ENCODE measurements around the gene MNAT1. TPM values are rescaled to one million over a fixed set of nuclear protein-coding genes. Genes with fewer than 3 reads are reported as not detected.

Gene MNAT1
- total and polyA plus RNA-seq, 9 of the 15 experiments (the other 6 are each of a cell fraction or from before 2014, with no cell fraction given) = 37.8 to 83.3 (median 60.4) TPM

DNA sequence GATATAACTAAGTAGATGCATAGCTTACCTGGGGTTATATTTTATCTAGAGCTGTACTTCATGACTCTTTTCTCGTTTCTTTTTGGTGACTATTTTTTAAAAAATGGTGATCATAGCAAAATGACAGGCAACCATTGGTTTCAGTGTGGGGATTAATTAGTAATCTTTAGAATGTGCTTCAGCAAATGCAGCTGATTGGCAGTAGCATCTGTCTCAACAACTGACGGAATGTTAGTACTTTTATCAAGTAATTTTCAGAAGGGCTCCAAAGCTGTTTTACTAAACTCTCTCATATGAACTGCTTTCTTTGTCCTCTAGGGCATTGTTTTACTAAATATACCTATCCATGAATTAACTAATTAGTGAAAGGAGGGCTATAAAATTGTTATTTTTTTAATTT is 128.7 kb downstream of the MNAT1 start:
- no peaks in the 10 kb centered on the region for H3K9me1 ChIP-seq (ENCODE audit: control insufficient read depth, insufficient read depth, low read length)
- intact Hi-C loops (cut with micrococcal nuclease) = no loop called here
- H2AFZ ChIP-seq (ENCODE audit: low read depth, low read length) = no peak overlapping the region
- no peaks in the 10 kb centered on the region for H3K27me3 ChIP-seq (ENCODE audit: control insufficient read depth in 2 of 2, insufficient read depth in 2 of 2, low read length in 2 of 2)
- no peaks in the 10 kb centered on the region for H3K4me1 ChIP-seq (replicated peaks in 1 of 2; ENCODE audit: control insufficient read depth in 2 of 2, insufficient read depth in 2 of 2, low read length in 2 of 2)
- in situ Hi-C loops (cut with MboI) = no loop called here
- BruUV-seq (replicated peaks) = no TSS peak
- ATAC-seq = no peak
- no peaks in the 10 kb centered on the region for H3K79me2 ChIP-seq (ENCODE audit: control insufficient read depth, insufficient read depth, low read length)
- WGBS (ENCODE audit: insufficient coverage, low coverage, missing lambda C conversion rate) = 67% methylated on average over 2 of the region's 2 CpGs
- H3K27ac ChIP-seq (ENCODE audit: extremely low read depth, low read depth, low read length) = no peak overlapping the region
- no peak overlapping the region for H3K4me2 ChIP-seq (ENCODE audit: insufficient read depth, low read length)
- ChIA-PET POLR2A (no interaction called here), CTCF (ENCODE audit: low intra/inter-chr PET ratio) (no interaction called here)
- no peak overlapping the region for H3K9ac ChIP-seq (ENCODE audit: insufficient read depth in 1 of 2, low read depth in 2 of 2, low read length in 2 of 2)
- H3K4me3 ChIP-seq = no peak overlapping the region
- TF ChIP-seq, protein P1, sequence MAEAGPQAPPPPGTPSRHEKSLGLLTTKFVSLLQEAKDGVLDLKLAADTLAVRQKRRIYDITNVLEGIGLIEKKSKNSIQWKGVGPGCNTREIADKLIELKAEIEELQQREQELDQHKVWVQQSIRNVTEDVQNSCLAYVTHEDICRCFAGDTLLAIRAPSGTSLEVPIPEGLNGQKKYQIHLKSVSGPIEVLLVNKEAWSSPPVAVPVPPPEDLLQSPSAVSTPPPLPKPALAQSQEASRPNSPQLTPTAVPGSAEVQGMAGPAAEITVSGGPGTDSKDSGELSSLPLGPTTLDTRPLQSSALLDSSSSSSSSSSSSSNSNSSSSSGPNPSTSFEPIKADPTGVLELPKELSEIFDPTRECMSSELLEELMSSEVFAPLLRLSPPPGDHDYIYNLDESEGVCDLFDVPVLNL (CRISPR knock-in tag; IDR thresholded peaks at IDR 0.05; ENCODE audit: low read depth) = no peak
- TF ChIP-seq KDM4B (IDR thresholded peaks at IDR 0.05; ENCODE audit: borderline replicate concordance in 2 of 2, low read depth in 1 of 2) (no peak), SIN3A (IDR thresholded peaks at IDR 0.05; ENCODE audit: borderline replicate concordance in 2 of 2, control insufficient read depth in 1 of 2, low read depth in 2 of 2, low read length in 2 of 2) (no peak), ZNF134 (CRISPR knock-in tag; conservative IDR thresholded peaks at IDR 0.05) (no peak), KDM1A (IDR thresholded peaks at IDR 0.05) (no peak), U2AF2 (optimal IDR thresholded peaks at IDR 0.05; ENCODE audit: low read depth, low read length) (no peak), ARID1B (IDR thresholded peaks at IDR 0.05) (no peak), KAT2B (IDR thresholded peaks at IDR 0.05; ENCODE audit: low read depth, low read length) (no peak), ZNF263 (CRISPR knock-in tag; IDR thresholded peaks at IDR 0.05; ENCODE audit: borderline replicate concordance) (no peak), SMARCA4 (IDR thresholded peaks at IDR 0.05) (no peak), ARNT (IDR thresholded peaks at IDR 0.05) (no peak), RFX5 (IDR thresholded peaks at IDR 0.05; ENCODE audit: low read depth, low read length) (no peak), ZFP30 (CRISPR knock-in tag; IDR thresholded peaks at IDR 0.05; ENCODE audit: borderline replicate concordance) (no peak), CREBBP (IDR thresholded peaks at IDR 0.05; ENCODE audit: low read depth, low read length) (no peak), RAD51 (IDR thresholded peaks at IDR 0.05; ENCODE audit: borderline replicate concordance, low read depth) (no peak)
- TF ChIP-seq, protein P2, sequence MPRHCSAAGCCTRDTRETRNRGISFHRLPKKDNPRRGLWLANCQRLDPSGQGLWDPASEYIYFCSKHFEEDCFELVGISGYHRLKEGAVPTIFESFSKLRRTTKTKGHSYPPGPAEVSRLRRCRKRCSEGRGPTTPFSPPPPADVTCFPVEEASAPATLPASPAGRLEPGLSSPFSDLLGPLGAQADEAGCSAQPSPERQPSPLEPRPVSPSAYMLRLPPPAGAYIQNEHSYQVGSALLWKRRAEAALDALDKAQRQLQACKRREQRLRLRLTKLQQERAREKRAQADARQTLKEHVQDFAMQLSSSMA (CRISPR knock-in tag; IDR thresholded peaks at IDR 0.05) = no peak
- no peaks in the 10 kb centered on the region for H3K36me3 ChIP-seq (ENCODE audit: control insufficient read depth, insufficient read depth, low read length)
- H4K20me1 ChIP-seq (replicated peaks; ENCODE audit: control insufficient read depth, insufficient read depth, low read length) = no peaks in the 10 kb centered on the region
- no peak for FAIRE-seq
- DNase-seq (ENCODE audit: extremely low read depth in 1 of 4, low spot score in 3 of 4) = no peak
- H3K9me3 ChIP-seq (replicated peaks; ENCODE audit: control insufficient read depth, insufficient read depth, low read depth, low read length) = no peaks in the 10 kb centered on the region

Measured in K562 (cell line).